Measurements from ENCODE around the gene GAREM1.
A peak's percentile ranks its signal among the peaks of the same experiment; 100 is the strongest.
"Not testable (repeated sequence)": the region's sequence is repeated elsewhere in the genome, so short reads cannot be mapped to it uniquely, and the experiment has no call there.

The GAREM1 gene

DNA sequence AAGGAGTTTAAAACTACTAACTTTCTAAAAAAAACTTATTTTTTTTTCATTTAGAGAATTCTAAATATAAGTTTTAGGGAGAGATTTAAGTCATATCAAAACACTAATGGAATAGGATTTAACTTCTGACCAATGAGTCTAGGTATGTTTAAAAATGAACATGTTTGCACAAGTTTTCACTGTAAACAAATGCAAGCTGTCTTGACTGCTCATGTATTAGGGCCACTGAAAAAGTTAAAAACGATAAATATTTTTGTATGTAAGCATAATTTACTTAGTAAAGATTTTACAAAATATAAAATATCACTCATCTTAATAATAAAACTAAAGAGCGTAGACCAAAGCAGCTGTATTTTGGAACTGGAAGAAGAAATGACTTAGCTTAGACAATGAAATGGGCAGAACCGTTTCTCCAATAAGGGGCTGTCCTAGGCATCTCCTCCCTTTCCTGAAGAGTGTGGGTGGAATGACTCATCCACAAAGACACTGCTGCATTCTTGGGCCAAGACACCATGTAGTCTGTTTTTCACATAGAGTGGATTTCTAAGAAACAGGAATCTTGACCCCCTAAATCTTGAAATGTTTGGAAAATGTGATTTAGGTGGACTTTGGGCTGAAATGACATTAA lies 162.1 kb downstream of the GAREM1 start:
- intact Hi-C loops (cut with DNase I) = no loop called here

DNA sequence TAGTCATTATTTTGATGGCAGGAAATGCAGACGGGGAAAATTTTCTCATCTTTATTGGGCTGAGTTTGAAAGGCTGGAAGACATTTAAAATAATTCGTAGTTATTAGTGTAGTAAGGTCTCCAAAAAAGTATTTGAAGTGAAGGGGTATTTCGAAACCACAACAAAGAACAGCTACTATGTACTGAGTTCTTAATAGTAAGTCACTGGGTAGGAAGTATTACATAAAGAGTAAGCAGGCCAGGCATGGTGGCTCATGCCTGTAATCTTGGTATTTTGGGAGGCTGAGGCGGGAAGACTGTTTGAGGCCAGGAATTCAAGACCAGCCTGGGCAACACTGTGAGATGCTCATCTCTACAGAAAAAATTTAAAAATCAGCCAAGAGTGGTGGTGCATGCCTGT lies 167.3 kb downstream of the GAREM1 start:
- DNase-seq = no peak
- intact Hi-C loops (cut with DNase I) = no loop called here

More for the DNA sequence above, 162.1 kb downstream of the GAREM1 start:
- DNase-seq = no peak

DNA sequence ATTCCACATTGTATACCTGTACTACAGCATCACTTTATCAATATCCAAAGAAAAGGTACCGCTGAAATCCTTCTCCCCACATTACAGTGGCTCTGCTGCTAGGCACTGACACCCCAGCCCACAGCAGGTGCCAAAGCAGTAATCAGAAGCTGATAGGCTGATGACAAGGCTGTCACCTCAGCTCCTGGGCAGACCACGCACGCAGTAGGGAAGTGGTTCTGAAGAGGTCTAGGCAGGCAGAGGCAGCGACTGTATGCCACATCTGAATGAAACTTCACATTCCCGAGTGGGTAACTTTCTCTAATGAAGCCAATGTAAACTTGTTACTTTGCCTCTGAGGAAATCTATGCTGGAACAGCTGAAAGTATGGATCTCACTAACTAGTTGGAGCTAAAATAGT lies 167.9 kb downstream of the GAREM1 start:
- intact Hi-C loops (cut with DNase I) = no loop called here
- DNase-seq = no peak

DNA sequence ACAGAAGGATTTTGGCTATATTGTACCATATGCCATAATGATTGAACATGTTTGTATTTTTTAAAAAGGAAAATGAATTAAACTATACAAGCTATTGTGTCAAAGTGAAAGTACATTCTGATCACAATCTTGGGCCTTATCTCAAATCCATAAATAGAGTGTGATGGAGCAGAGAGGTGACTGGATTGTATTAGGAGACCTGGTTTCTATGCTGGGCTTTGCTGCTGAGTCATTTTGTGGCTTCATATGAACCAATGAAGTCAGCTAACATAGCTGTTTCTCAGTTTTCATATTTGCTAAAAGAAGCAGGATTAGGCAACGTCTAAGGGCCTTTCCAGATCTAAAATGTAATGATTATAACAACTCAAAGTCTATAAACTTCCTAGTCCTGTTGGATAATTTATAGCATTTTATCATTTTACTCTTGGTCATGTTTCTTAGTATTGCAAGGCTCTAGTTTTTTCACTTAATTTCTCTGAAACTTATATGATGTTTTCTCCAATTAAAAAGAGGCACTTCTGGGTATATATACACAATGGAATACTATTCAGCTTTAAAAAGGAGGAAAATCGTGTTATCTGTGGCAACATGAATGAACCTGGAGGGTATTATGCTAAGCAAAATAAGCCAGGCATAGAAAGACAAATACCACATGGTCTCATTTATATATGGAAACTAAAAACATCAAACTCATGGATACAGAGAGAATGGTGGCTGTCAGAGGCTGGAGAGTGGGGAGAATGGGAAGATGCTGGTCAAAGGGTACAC lies 168.5 kb downstream of the GAREM1 start:
- no peak for DNase-seq
- intact Hi-C loops (cut with DNase I) = no loop called here

DNA sequence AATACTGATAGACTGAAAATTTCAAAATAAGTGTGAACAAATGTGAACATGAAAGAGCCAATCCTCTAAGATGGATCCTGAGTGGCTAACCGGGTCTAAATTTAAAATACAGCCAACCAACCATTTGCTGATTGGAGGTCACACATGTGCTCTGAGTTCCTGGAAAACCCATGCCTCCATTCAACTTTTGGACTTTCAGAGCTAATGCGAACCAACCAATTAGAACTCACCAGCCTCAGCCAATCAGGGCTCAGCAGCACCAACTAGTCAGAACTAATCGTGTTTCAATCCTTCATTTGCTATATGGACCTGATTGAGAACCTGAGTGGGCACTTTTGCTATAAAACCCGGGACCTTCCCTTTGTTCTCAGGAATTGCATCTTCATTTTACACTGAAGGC lies 169.3 kb downstream of the GAREM1 start:
- intact Hi-C loops (cut with DNase I) = no loop called here

DNA sequence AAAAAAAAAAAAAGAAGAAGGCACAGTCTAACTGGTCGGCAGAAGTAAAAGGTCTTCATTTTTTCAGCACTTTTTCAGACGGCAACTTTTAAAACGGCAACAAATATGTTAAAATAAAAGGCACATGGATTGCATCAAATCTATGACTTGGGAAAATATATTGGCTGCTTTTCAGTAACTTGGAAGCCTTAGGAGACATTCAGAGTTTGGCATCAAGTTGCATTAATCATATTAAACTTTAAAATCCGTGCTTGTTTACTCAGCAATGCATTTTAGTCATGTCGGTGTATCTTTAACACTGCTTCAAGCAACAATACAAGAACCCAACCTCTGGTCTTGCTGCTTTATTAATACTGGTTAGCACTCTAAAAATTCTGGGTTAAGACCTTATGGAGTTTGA lies 169.8 kb downstream of the GAREM1 start:
- intact Hi-C loops (cut with DNase I) = no loop called here
- DNase-seq = no peak

More for the DNA sequence above, 169.3 kb downstream of the GAREM1 start:
- no peak for DNase-seq

DNA sequence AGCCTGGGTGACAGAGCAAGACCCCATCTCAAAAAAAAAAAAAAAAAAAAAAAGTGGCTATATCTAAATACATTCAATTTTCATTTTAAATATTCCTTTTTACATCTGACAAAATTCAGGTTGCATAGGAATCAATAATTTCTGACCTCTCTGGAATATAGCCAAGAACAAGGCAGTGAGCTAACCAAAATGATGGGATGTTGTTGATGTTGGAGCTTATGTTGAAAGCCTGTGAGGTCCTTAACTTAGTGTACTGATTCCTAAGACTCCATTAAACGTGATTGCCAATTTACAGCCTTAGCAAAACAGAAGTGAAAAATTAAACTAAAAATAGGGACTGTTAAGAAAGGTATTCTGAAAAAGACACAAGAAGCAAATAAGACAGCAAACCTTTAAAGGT lies 171.2 kb downstream of the GAREM1 start:
- intact Hi-C loops (cut with DNase I) = no loop called here

DNA sequence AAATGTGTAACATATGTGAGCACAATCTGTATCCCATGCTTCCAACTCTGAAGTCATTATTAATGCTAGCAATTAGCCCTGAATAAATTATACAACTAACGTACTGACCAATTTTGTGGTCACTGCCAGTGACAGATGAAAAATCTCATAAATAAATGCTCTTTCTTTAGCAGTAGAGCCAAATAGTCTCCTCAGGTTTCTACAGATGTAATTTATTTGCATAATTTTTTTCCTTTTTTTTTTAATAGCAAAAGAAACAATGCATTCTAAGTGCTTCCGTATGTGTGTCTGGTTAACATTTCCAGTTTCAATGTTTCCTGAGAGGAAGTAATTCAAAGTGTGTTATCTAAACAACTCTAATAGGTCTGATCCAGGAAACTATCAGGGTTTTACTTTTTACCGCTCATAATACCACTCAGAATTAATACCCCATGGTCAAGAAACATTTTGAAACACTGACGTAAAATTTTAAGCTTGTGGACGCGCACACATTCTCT lies 172.5 kb downstream of the GAREM1 start:
- no peak for DNase-seq
- intact Hi-C loops (cut with DNase I) = no loop called here

More for the DNA sequence above, 171.2 kb downstream of the GAREM1 start:
- no peak for DNase-seq

DNA sequence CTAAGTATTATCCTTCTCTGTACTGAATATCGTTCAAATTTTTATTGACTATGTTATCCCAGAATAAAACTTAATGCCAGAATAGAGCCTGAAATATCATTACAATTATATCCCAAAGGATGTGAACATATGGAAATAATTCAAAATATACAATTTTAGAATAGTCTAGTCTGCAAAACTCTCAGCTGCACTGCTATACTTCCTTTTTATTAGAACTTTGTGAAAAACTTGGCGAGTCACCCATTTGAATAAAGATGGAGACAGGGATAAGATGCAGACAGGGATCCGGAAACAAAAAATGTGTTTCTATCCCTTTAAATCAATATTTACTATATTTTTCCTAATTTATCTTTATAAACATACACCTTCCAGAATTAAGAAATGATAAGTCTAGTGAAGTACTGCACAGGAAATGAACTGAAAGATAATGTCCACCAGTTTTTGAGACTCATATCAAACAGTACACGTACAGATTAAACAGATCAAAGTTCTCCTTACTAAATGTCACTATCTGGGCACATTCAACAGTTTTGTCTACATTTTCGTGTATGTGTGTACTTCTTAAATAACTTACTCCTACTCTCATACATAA lies 173.0 kb downstream of the GAREM1 start:
- no peak for DNase-seq
- intact Hi-C loops (cut with DNase I) = no loop called here

DNA sequence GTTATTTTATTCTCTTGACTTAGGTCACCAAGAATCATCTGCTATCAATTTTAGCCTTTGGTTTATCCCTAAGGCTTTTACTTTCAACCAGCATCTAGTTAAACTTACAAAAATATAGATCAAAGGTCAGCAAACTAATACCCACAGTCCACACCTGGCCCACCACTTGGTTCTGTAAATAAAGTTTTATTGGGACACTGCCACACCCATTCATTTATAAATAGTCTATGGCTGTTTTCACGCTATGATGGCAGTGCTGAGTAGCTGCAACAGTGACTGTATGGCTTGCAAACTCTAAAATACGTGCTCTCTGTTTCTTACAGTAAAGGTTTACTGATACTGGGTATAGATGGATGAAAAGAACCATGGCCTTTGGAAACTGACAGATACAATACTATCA lies 173.8 kb downstream of the GAREM1 start:
- no peak for DNase-seq
- intact Hi-C loops (cut with DNase I) = no loop called here

DNA sequence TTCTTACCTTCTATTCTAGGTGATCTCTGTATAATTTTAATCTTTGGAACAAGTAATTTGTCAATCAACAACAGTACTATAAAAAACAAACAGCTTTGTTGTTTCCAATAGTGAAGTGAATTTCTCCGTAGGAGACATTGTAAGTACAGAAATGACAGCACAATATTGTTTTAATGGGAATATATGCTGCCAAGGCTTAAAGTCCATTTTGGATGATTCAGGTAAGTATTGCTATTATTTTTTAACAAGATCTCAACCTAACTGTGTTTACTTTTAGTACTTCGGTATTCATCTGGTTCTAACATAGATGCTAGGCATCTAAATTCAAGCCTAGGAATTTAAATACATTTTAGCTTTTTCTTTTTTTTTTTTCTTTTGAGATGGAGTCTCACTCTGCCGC lies 175.1 kb downstream of the GAREM1 start:
- intact Hi-C loops (cut with DNase I) = no loop called here

DNA sequence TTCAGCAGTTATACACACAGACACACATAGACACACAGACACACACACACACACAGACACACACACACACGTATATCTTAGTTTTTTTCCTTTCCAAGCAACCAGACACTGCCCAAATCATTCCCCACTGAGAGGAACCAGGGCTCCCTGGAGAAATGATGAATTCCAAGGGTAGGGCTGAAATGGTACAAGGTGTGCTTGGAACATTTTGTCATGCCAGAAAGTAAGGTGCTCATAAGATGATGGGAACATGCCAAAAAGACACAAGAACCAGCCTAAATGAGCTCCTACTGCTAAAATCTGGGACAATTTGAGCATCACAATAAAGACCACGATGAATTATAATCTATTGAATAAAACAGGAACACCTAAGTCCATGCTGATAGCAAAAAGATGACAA lies 177.6 kb downstream of the GAREM1 start:
- no peak for DNase-seq
- intact Hi-C loops (cut with DNase I) = no loop called here

More for the DNA sequence above, 175.1 kb downstream of the GAREM1 start:
- DNase-seq = no peak

DNA sequence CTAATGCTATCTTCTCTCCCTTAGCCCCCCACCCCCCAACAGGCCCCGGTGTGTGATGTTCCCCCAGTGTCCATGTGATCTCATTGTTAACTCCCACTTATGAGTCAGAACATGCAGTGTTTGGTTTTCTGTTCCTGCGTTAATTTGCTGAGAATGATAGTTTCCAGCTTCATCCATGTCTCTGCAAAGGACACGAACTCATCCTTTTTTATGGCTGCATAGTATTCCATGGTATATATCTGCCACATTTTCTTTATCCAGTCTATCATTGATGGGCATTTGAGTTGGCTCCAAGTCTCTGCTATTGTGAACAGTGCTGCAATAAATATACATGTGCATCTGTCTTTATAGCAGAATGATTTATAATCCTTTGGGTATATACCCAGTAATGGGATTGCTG lies 179.1 kb downstream of the GAREM1 start:
- DNase-seq = not testable (repeated sequence)
- intact Hi-C loops (cut with DNase I) = loop anchor here (2.0 kb wide), 1 partner anchor 179 kb away; the partner anchor contains the start of gene GAREM1

DNA sequence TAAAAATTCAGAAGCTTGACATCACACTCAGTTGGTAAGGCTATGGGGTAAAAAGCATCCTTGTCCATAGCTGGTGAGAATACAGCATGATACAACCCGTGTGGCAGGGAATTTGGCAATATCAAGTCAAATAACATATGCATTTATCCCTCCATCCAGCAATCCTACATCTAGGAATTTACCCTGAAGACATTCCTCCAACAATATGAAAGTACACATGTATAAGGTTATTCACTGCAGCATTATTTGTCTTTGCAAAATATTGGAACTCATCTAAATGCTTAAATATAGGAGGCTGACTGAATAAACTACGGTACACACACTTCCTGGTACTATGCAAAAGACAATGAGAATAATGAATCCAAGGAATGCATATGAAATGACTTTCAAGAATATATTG lies 179.9 kb downstream of the GAREM1 start:
- intact Hi-C loops (cut with DNase I) = loop anchor here (2.0 kb wide), 1 partner anchor 180 kb away; the partner anchor contains the start of gene GAREM1
- no peak for DNase-seq

DNA sequence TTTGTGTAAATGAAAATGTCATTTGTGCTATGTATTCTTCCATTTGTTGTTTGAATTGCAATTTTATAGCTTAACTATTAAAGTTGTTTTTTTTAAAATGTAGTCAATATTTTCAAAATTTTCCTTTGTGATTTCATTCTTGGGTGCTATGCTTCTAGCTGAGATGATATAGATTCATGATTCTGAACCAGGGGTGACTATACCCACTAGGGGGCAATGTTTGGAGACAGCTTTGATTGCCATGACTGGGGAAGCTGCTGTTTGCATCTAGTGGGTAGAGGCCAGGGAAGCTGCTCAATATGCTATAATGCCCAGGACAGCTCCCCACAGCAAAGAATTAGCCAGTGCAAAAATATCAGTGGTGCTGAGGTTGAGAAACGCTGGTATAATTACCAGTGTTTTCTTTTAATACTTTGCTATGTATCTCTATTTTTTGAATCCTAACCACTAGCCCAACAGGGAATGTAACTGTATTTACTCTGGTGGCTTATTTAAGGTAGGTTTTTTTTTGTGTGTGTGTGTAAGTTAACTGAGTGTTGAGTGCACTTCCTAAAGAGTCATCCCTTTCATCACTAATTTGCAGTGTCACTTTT lies 181.1 kb downstream of the GAREM1 start:
- intact Hi-C loops (cut with DNase I) = loop anchor here (2.0 kb wide), 1 partner anchor 181 kb away; the partner anchor contains the start of gene GAREM1

DNA sequence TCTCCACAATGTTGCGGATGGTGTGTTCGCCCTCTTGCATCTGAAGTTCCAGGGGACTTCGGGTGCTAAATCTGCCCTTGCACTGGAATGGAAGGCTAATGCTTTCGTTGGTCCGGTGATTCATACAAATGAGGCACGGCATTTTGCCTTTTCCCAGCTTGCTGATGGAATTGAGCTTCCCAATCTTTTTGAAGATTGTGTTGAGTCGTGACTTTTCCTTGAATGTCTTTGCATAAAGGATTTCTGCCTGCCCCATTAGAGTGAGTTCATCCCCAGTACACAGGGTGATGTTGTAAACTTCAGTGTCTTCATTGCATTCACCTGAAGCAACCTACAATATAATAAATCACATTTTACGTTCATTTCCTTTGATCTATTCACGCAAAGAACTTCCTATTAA lies 182.8 kb downstream of the GAREM1 start:
- intact Hi-C loops (cut with DNase I) = no loop called here
- no peak for DNase-seq

More for the DNA sequence above, 181.1 kb downstream of the GAREM1 start:
- peak in 34 of 42 donors; percentile 15 to 88 (median 68) for DNase-seq

DNA sequence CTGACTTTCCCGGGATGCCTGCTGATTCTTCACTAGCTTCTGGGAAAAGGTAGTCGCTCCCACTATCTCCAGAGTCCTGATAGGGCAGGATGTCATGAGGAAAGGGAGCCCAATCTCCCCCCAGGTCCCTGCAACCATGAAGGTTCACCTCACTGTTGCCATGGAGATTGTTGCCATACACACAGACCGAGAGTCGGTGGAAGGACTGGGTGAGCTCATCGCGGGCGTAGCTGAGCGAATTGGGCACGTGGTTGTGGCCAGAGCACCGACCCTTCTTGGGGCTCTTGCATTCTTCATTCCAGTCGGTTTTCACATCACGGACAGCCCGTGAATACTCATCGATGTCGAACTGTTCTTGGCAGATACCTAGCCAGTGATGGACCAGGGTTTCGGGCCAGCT lies 183.4 kb downstream of the GAREM1 start:
- DNase-seq = no peak
- intact Hi-C loops (cut with DNase I) = no loop called here

DNA sequence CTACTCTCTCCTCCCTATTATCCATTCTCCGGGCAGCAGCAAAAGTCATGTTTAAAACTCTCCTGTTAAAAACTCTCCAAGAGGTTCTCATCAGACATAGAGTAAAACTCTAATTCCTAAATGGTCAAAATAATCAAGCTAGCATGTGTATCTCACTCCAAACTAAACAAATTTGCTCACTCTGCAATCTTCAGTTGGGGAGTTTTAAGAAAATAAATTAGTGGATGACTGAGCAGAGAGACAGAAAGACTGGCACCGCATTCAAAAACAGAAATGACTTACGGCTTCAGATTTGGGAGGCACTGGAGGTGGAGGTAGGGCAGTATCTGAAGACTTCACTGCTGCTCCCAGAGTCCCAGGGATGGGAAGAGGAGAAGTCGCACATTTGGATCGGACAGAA lies 183.9 kb downstream of the GAREM1 start:
- no peak for DNase-seq
- intact Hi-C loops (cut with DNase I) = no loop called here

DNA sequence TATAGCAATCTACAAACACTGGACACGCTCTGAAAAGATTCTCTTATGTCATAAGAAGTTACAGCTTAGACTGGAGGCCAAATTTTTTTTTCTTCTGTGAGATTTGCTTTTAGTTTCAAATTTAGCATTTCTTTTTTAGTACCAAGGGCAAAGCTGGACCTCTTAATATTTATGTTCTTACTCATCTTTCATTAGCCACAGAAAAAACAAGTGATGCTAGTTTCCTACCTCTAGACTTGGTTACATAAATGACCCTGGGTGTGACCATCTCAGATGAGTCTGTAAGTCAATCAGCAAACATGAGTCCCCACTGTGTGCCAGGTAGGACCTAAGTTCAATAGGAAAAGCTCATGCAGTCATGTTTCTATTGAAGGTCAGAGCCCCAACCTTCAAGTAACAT lies 186.4 kb downstream of the GAREM1 start:
- intact Hi-C loops (cut with DNase I) = no loop called here

DNA sequence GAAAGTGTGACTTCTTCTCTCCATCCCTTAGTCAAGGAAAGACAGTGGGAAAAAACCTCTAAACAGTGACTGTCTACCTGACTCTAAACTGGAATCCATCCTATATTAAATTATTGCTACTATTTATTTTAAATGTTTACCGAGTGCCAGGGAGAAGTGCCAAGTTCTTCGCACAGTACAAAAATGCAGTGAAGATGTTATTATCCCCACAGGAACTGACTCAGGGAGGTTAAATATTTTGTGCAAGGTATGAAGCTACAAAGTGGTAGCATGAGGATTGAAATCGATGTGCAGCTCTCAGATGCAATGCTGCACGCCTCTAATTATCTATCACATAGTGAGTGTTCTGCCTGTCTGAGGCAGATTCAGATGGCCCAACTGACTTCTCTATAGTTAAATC lies 189.8 kb downstream of the GAREM1 start:
- intact Hi-C loops (cut with DNase I) = no loop called here
- DNase-seq = no peak

More for the DNA sequence above, 186.4 kb downstream of the GAREM1 start:
- DNase-seq = no peak

All from head of caudate nucleus (tissue), 42 donors.